Kidney tubule cell (primary cell): ENCODE results near the gene RAPGEF3.
A peak's percentile ranks its signal among the peaks of the same experiment; 100 is the strongest.

Experiments
- DNase-seq: peaks from one replicate; pipeline ENCODE4 v3.0.0-alpha.2; 2018; ENCODE audit warnings: low spot score

Gene RAPGEF3

DNA sequence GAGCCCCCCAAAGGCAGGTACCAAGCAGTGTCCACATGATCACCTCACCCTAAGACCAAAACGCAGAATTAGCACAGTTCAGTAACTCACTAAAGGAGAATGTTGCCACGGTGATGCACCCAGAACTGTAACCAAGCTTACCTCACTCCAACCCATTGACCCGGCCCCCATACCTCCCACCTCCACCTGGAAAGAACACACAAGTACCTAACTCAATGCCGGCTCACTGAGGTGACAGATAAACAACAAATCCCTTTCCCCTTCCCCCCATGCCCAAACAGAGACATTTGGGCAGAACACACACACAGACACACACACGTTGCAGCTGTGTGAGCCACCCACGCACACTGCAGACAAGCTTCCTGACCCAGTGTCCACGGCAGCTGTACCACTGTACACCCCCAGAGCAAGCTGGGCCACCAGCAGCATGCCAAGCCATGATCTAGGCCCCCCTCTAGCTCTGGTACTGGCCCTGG, 1.3 kb downstream of the RAPGEF3 start:
- DNase-seq, result peak; percentile 71

DNA sequence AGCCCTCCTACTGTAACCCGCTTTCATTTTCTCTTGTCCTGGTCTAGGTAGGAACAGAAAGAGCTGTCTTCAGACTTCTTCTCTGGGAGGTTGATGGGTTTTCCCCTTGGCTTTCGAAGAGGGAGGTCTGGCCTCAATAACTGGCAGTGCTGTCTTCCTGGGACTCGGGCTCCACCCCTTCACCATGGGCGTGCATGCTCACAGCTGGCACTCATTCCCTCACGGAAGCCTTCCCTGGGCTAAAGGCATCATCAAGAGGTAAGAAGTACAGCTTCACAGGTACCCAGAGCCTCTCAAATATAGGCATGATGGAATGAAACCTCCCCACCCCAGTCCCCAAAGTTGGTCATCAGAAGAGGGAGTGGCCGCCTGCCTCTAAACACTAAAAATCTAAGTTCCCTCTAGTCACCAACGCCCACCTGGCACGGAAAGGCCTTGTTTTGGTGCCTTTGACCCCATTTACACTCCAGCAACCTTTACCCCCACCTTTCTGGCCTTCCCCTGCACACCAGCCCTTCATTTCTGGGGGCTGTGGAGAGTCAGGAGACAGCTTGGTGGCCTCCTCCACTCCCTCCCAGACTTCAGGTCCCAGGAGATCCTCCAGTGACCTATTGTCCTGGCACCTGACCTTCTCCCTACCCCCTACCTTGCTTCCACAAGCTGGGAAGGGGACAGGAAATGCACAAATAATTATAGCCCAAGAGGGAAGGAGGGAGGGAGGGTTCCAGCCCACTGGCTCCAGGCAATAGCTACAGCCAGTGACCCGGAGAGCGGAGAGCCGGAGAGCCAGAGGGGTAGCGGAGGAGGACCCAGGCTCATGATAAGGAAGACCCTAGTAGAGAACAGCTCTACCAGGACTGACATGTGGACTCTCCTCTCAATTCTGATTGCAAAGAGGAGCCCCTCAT, 2.8 kb downstream of the RAPGEF3 start:
- DNase-seq, result peak; percentile 78

DNA sequence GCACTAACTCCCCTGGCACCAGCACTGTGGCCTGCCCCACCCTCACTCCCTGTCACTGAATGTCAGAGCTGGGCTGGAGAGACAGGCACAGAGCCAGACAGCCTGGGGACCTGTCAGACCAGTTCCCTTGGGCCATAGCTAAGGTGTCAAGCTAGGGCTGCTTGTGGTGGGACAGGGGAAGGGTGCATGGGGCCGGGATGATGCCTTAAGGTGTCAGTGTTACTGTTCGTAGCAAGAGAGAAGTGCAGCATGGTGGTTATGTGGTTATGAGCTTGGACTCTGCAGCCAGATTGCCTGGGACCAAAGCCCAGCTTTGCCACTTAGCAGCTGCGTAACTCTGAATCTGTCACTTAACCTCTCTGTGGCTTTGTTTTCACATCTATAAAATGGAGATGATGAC, 3.8 kb downstream of the RAPGEF3 start:
- no peak for DNase-seq

DNA sequence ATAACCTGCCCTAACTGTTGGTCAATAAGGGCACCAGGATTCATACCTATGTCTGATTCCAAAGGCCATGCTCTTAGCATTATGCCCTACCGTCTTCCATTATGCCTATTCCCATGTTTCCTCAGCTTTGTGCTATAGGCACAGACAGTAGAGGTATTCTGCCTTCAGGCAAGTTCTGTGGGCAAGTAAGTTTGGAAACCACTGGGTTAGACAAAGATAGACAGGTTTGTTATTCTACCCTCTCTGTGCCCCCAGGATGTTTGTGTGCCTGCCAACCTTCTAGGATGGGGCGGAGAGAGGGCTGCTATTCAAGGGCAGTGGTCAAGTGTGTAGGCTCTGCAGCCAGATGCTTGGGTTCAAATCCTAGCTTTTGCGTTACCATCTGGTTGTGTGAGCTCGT, 4.6 kb downstream of the RAPGEF3 start:
- no peak for DNase-seq

DNA sequence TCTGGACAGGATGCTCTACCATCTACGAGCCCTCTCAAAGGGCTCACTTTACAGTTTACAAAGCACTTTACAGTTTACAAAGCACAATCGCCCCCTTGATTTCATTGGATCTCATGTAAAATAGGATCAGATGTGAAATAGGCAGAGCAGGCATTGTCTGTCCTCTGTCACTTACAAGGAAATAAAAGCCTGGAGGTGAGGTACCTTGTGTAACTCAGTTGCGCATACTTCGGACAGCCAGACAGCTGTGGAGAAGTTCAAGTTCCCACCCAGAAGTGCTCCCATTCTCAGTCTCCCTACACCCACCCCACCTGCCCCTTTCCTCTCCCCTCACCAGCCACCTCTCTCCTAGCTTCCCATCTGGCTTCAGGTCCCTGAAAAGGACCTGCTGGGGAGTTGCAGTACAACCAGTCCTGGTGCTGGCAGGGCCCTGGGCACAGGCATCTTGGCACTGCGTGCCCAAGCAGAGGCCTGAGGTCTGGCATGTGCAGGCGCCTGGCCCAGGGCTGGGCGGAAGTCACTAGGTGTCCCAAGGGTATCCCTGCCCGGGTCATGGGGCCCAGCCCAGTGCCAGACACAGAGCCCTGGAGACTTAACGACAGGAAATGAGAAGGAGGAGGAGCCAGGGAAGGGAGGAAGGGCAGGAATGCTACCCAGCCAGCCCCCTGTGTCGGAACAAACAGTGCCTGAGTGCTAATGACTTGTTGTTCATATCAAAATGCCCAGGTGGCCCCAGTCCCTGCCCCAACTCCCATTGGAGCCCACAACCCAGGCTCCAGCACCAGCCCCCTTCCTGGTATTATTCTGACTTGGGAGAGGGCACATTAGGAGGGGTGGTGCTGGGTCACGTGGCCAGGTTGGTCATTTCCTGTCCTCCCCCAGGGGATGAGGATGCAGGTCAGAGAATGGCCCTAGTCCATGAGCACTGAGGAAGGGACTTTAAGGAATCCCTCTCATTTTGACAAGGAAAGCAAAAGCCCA, 5.4 kb downstream of the RAPGEF3 start:
- peak; percentile 74 for DNase-seq

DNA sequence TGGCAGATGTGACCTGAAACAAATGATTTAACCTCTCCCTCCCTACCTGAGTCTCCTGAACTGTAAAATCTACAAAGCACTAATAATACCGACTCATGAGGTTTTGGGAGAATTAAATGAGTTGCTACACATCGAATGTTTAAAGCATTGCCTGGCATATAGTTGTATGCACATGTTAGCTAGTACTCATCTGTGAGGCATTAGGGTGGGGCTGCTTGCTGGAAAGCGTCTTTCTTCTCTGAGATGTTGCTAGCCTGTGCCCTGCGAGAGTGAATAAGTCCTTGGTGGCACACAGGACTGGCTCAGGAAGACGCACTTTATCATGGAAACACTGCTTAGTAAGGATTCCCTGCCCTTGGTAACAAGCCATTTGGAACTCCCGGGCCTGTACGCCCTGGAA, 6.1 kb downstream of the RAPGEF3 start:
- no peak for DNase-seq

DNA sequence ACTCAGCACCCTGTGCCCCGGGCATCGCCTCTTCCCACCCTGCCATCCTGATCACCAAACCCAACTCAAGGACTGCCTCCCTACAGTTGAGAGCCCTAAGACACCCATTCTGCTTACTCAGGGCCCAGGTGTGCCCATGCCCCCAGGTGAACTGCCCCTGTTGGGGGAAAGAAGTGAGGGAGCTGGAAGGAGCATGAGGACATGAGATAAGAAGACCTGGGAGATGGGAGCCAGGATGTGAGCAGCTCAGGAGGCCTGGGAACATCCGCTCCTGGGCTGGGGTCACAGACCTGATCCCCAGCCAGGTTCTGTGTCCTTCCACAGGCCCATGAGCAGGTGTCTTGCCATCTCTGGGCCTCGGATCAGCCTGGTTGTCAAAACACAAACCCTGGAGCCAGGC, 6.6 kb downstream of the RAPGEF3 start:
- DNase-seq, result no peak

DNA sequence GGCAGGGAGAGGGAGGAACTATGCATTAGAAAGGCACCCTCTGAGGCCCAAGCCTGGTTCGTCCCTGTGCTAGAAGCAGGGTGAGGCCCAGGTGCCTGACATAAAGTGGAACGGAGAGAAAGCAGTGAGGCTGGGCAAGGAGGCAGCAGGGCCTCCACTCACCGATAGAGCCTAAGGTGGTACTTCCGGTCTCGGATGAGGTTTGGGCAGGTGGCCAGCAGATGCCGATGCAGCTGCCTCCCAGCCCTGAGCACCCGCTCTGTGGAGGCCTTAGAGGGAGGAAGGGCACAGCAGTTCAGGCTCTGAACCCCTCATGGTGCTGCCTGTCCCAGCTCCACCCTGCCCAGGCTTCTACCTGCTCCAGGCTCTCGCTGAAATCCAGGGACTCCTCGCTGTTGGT, 7.1 kb downstream of the RAPGEF3 start:
- DNase-seq, result no peak

DNA sequence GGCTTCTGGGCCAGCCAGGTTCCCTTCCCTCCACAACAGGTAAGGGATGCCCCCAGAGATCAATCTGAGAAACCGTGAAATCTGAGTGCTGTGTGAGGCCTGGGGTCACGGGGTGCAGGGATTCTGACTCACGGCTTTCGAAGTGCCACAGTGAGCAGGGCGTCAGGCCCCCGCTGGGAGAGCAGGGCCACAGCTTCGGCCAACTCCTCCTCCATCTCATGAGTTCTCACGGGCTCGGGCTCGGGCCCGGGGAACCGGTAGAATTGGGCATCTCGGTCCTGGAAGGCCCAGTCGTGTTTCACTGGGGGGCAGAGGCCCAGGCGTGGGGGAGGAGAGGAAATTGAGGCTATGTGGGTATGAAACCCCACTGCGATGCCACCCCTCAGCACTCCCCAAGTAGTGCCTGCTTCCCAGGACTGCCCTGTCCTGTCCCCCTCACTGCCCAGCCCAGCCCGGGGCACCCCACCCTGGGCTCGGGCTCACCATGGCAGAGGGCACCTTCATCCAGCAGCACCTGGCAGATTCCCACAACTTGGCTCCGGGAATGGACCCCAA, 7.7 kb downstream of the RAPGEF3 start:
- DNase-seq, result no peak

DNA sequence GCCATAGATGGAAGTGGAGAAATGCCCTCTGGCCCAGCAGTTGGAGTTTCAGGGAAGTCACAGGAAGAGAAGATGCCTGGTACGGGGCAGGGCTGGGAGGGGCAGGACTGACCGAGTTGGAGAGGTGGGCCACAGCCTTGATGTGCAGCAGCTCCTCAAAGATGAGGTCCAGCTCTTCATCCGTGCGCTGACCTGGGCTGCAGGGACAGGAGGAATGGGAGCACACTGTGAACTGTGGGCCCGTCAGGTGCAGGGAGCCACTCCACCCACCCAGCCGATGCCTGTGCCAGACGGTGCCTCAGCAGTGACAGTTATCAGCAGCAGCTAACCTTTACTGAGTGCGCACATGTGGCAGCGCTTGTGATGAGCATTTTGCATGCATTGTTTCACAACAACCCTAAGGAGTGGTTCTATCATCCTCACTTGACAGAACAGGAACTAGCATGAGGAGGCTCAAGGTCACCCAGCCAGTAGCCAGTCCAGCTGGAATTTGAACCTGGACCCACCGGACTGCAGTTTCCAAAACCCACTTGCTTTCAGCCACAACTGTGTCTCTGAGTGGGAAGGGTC, 8.4 kb downstream of the RAPGEF3 start:
- DNase-seq, result no peak

DNA sequence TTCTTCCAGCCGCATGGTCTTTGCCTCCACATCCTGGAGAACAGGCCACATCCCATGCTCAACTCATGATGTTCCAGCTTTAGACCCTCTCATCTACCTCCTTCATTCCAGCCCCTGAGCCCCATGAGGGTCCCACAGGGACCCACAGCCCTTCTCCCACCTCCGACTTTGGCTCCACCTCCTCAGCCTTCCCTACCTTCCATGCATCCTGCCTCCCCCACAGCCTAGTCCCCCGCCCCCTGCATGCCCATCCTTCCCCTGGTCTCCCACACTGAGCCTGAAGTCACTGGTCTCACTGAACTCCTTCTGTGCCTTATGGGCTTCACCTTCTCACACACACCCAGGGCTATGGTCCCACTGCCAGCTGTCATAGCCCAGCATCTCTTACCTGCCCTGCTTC, 9.8 kb downstream of the RAPGEF3 start:
- no peak for DNase-seq

DNA sequence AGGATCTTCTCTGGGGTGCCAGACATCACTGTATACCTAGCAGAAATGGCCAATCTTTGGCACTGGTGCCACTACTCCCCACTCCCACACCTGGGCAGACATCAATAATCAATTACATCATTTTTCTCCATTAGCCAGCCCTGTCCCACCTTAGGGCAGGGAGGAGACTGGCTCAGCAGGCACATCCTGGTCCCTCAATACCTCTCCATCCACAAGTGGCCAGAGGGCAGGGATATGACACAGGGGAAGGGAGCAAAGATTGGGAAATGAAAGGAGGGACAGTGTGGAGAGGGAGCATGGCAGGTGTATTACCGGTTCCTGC, 10.2 kb downstream of the RAPGEF3 start:
- no peak for DNase-seq

DNA sequence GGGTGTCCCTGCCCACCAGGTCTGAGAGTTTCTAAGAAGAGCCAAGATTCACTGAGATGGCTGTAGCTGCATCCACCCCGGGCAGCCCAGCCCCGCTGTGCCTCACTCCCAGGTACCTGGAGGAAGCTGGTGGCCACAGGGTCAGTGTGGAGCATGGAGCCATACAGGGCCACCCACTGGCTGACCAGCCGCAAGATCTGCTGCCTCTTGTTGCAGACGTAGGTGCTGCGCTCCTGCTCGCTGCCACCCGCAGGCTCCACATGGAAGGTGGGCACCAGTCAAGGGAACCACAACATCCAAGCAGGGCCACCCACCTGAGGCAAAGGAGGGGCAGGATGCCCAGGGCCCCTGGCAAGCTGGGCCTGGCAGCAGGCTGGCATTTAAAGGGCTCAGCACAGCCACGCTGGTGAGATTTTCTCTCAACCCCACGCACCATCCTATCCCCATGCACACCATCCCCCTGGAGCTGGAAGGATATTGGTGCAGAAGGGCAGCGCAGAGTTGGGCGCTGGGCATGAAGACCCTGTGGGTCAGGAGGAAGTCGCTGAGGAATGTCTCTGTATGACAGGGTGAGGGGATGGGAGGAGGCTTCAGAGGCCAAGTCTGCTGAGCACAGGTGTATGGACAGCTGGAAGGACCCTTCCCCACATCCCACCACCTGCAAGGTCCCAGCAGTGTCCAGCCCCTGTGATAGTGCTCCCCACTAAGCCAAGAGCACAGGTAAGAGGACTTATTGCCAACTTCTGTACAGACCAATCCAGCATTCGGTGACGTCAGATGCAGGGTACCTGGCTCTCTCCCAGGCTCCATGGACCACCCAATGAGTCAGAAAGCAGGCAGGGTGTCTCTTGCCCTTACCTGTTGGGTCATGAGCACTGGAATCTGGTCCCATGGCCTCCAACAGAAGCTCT, 10.8 kb downstream of the RAPGEF3 start:
- no peak for DNase-seq

DNA sequence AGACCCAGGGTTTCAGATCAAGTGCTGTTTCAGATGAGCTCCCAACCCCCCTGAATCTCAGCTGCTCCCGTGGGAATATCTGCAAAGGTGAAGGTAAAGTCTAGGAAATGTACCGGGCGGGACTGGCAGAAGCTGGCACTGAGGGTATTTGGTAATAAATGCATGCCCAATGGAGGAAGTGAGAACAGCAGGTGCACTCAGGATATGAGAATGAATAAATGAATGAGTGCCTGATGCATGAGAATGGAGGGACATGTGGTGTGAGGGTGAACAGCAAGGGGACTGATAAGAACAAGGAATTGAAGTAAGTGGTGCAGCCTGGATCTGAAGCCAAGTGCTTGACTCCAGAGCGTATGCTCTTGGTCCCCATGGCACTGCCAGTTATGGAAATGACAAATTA, 11.6 kb downstream of the RAPGEF3 start:
- DNase-seq, result no peak

DNA sequence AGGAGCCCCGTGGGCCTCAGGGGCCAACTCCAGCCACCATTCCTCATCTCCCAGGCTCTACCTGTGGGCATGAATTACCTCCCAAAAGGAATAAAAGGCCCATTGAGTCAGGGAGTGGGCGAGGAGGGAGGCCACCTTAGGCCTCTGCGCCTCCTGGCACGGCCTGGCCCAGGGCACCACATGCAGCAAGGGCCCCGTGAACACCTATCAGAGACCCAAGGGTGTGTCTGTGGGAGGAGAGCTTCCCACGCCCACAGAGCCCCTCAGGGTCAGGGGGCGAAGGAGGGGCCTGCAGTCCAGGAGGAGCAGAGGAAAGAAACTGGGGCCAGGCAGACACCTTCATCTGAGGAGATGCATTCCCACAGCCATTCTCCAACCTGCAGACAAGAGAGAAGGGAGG, 12.2 kb downstream of the RAPGEF3 start:
- DNase-seq, result no peak

DNA sequence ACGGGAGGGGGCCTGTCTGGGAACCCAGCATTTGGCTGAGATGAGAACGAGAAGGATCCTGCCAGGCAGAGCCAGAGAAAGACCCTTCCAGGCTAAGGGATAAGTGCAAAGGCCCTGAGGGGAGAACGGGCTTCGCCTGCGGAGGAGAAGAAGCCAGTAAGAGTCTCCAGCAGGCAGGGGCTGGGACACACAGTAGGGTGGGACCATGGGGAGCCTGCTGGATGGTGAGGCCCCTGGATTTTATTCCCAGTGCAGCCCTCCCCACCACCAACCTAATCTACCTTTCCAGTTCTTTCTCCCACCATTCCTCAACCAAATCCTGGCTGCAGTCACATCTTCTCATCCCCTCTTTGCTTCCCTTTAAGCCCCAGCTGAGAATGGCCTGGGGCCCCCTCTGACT, 12.6 kb downstream of the RAPGEF3 start:
- DNase-seq, result no peak

DNA sequence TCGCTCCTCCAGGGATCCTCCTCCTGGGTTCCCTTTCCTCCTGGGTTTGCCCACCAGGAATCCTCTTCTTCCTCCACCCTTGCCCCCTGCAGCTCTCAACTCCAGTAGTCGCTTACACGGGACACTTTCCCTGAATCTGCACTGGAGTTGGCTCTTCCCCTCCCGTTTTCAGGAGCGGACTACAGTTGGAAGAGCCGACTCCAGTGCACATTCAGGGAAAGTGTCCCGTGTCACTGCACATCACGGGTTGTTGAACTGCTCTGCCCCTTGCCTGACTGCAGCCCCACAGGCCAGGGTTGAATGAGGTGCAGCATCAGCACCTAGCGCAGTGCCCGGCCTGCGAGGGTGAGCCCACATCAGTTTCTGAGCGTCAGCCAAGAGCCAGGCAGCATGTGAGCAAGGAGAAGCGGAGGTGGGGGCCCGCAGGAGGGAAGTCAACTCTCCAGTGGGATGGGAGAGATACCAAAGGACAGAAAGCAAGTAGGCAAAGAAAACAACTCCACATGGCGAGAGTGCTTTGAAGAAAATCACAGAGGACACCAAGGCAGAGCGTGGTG, 13.1 kb downstream of the RAPGEF3 start:
- no peak for DNase-seq

DNA sequence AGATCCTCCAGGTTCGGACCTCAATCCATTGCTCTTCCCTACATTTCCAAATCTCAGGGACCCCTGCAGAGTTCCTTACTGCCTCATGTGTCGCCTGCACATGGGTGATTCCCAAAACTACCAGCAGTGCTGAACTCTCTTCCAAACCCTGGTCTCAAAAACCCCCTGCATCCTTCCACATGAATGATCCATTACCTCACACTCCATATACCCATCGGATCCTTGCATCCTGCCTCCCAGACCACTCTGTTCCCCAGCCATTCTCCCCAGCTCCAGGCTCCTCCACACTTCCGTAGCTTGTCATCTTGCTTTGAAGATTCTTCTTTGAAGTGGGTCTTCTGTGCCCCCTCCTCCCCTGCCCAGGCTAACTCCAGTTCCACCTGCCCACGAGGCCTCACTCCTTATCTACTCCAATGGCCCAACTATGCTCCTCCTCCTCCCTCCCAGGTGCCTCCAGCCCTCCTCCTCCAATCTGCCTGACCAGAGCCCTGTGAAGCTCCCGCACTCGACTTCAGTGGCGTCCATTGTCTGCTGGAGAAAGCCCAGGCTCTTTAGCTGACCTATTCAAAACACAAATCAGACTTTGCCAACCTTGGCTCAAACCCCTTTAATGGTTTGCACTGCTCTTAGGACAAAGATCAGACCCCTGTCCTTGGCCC, 13.8 kb downstream of the RAPGEF3 start:
- no peak for DNase-seq

DNA sequence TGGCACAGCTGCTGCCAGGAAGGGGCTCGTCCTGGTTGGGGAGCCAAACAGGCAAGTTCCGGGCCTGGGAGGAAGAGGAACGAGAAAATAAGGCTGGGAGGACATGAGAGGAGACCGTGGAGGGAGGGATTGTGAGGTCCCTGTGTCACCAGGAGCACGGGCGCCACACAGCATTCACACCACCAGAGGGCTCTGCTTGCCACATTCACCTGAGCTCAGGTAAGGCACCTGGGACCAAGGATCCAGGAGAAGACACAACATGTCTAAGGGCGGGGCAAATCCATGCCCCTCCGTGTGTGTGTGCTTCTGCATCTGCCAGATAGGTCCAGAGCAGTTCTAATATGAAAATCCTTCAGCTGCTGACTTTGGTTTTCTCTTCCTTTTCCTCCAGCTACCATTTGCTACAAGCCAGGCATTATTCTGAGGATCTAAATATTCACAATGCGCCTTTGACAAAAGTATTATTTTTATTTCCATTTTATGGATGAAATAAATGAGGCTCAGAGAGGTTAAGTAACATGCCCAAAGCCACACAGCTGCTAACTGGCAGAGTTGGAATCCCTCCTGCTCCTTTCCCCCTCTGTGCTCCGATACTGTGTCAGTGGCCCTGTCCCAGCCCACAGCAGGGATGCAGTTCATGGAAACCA, 14.6 kb downstream of the RAPGEF3 start:
- peak; percentile 76 for DNase-seq

DNA sequence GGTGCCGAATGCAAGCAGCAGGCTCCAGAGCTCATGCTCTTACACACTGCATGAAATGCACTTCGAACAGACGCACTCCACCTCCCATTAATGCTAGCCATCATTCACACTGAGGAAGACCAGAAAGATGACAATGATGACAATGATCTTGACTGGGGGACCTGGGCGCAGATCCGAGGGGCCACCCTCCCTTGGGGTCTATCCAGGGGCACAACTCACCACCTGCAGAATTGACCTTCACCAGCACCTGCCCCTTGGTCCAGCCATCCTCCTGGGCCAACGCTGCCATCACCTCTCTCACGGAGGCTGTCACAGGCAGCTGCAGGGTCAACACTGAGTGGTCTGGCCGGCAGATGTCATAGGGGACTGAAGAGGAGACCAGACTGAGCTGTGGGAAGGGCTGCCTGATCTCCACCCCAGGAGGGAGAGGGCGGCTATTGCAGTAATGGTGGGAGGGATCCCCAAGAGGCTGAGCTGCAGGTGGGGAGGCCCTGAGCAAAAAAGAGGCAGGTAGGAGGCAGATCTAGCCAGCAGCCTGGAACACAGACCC, 15.3 kb downstream of the RAPGEF3 start:
- no peak for DNase-seq
